ENCODE data around the gene FTO.
A peak's percentile ranks its signal among the peaks of the same experiment; 100 is the strongest.

Gene FTO

DNA sequence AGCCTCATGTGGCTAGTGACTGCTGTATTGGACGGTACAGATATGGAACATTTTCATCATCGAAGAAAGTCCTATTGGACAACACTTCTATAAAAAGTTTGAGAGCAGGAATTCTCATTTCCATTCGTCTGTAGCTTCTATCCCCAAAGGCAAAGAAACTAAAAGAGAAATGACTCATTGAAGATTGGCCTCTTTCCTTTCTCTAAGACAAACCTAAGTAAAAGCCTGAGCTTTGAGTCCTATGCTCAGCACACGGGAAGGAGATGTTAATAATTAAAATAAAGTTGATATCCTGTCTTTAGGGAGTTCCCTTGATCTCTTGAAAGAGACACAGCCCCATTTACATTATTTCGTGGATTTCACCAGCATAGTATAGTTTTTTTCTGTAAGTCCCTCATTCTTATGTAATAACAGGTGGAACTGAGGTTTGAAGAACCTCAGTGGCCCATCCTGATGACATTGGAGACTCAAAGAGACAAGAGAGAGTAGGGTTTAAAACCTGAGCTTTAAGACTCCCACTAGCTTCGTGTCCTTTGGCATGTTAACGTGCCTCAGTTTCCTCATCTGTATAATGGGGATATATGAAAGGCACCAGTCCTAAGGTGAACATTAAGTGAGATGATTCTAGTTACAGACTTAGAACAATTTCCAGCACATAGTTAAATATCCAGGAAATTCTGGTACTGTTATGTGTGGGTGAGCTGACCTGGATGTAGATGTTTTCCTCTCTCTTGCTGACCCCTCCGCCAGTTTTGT is 408.7 kb downstream of the FTO start:
- no peak for DNase-seq

DNA sequence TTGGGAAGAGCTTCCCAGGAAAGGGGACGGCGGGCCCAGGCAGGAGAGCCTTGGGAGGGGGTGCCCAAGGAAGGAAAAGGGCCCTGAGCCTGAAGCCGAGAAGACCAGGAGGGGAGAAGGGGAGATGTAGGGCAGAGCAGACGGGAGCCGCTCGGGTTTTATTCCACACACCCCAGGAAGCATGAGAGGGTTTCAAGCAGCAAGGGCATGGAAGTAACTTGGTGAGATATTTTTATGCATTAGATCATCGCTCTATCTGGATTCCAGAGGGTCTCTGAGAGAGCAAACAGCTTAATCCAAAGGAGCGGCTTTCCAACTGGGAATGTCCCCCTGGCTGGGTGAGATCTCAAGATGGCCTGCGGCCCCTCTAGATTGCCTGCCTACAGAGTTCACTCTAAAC is 411.6 kb downstream of the FTO start:
- DNase-seq = no peak

DNA sequence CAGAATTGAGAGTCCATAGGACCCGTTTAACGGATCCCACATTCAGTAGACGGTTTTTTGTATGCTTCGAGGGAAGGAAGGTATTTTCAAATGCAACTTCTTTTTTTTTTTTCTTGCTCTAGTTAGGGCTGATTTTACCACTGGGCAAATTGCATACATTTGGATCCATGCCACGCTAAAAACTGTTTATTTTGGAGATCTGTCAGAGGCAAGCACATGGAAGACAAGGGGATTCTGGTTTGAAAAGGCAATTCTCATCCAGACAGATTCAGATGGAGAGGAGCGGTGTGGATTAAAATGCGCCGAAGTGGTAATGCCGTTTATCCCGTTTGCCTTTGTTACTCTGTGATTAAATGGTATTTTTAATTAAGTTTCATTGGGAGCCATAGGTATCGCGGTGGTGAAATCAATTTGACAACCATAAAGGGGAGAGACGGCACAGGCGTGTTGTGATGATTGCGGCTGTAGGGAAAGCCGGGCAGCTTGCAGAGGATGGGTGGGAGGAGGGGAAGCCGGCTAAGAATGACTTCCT is 412.2 kb downstream of the FTO start:
- DNase-seq = no peak

DNA sequence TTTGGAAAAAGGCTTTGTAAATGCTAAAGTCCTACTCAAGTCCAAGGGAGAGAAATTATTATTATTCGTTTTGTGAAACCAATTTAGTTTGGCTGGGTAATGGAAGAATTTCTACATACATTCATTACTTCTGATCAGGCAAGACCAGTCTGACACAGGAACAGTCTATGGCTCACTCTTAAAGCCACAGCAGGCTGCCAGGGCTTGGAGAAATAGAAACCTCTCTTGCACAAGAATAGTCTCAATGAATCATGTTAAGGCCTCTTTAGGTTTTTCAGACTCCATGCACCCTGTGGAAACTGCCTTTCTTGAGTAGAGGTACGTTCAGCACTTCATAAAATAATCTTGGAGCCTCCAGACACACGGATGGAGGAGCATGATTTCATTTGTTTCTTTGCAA is 414.9 kb downstream of the FTO start:
- no peak for DNase-seq

DNA sequence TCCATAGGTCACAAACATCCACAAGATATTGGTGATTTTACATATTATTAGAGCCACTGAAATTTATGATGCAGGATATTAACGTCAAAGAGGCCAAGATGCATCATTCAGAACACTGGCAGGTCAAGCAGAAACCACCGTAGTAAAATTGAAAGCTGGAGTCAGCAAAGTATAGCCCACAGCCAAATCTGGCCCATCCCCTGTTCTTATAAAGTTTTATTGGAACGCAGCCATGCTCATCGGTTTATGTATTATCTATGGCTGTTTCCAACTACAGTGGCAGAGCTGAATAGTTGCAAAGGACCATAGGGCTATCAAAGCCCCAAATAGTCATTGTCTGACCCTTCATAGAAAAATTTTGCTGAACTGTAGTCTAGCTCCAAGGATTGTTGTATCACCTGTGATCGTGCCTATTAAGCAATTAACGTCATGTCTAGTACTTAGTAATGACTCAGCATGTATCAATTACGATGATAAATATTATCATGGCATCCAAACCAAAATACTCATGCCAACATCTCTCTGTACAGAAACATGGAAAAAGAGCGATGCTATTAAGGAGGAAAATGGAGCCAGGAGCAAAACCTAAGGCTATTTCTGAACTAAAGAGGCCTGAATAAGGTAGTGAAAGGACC is 417.0 kb downstream of the FTO start:
- DNase-seq = no peak

DNA sequence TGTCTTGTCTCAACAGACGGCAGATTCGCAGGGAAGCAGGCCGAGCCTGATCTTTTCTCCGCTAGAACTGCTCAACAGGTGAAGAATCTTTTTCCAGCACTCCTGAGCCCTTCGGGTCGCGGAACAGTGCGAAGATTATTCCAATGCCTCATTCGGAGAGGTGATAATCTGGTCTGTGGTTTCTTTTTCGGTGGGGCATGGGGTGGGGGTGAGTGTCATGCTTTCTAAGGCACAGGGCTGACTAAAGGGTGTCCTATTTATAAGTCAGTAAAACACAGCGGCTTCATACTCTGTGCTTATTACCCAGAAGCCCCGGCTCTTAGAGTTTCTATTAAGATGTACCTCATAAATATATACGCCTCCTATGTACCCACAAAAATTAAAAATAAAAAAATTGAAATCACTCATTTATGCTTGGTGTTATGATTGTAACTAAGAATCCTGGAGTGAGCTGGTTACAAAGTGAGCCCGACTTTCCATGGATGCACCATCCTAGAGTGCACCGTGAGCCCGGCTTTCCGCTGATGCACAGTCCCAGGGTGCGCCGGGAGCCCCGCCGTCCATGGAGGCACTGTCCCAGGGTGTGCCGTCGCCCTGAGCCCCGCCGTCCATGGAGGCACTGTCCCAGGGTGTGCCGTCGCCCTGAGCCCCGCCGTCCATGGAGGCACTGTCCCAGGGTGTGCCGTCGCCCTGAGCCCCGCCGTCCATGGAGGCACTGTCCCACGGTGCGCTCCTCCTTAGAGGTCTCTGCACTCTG is 417.8 kb downstream of the FTO start:
- DNase-seq = no peak

DNA sequence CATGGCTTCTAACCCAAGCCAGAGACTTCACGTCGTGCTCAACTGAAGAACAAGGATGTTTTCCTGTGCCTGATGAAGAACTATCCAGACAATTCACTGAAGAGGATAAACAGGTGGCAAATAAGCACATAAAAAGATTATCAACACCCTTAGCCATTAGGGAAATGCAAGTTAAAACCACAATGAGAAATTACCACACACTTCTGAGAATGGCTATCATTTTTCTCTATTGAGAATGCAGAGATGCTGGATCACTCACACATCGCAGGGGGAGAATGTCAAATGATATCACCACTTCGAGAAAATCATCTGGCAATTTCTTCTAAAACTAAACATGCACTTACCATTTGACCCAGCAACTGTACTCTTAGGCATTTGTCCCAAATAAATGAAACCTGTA is 419.8 kb downstream of the FTO start:
- no peak for DNase-seq

DNA sequence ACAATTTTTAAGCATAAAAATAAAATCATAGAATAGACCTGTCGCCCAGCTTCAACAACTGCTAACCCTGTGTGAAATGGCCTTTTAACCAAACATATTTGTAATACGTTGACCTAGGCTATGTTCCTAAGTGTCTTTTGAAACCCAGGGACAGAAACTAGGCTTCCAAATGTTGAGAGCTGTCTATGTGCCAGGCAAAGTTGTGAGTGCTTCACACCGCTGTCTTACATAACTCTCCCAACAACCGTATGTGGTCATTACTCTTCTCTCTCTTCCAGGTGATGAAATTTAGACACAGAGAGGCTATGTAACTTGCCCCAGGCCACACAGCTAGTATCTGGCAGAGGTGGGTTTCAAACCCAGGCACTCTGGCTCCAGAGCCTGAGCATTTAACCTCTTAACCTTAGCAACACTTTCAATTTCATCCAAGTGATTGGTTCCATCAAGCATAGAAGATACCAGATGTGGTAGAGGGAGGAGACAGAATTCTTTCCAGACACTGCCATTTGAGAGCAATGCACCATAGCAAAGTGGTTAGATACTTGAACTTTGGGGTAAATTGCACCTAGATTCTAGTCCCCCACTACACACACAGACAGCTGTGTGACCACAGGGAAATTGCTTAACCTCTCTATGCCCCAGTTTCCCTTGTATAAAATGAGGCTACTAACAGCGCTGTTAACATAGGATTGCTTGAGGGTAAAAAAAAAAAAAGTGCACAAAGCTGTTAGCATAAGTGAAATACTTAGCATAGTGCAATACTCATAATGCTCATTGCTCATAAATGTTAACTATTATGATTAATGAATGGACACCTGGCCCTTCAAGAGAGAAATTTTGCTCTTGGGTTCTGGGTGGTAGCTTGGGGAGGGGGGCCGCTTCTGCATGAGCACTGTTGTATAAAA is 422.0 kb downstream of the FTO start:
- no peak for DNase-seq

DNA sequence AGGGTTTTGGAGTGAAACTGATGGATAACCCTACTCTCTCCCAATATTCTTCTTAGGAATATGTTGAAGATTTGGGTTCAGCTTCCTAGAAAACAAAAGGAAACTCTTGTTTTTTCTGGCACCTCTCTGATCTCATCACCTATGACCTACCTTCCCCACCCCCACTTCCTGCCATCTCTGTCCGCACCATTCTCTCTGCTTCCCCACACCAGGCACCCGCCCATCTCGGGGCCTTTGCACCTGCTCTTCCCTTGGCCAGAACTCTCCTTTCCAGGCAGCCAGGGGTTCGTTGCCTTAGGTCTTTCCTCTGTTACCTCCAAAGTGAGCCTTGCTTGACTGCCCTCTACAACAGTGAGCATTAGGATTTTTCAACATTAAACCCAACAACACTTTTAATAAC is 423.0 kb downstream of the FTO start:
- no peak for DNase-seq

DNA sequence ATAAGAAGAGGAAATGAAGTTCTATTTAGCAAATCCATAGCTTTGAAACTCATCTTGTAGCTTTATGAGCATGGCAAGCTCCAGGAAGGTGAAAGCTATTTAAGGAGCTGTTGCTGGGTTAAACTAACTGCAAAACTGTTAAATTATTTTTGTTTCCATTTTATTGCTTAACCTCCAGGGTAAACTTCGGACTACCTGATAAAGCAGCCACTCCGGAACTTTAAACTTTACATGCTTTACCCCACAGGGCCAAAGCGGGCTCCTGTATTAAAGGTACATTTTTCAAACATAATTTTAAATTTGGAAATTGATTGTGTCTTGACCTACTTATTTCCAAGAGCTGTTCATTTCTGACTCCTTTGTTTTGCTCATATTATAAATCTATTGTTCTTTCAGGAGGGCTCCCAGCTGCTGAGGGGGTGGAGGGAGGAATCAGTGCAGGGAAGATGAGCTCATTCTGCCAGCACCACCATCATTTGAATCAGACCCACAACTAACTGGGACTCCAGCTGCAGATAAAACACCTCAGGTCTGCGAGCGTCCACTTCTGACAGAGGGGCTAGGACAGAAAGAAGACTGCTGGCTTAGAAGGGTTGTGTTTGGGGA is 424.8 kb downstream of the FTO start:
- peak in 3 of 51 donors; percentile 0 to 49 (median 9) for DNase-seq

DNA sequence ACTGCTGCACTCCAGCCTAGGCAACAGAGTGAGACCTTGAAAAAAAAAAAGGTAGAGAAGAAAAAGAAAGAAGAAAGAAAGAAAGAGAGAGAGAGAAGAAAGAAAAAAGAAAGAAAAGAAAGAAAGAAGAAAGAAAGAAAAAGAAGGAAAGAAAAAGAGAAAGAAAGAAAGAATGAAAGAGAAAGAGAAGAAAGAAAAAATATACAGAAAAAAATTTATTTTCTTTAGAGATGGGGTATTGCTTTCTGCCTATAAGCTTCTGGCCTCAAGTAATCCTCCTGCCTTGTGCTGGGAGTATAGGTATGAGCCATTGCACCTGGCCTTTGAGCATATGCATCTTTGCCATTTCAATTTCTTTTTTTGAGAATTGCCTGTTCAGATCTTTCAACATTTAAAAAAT is 425.9 kb downstream of the FTO start:
- DNase-seq = no peak

DNA sequence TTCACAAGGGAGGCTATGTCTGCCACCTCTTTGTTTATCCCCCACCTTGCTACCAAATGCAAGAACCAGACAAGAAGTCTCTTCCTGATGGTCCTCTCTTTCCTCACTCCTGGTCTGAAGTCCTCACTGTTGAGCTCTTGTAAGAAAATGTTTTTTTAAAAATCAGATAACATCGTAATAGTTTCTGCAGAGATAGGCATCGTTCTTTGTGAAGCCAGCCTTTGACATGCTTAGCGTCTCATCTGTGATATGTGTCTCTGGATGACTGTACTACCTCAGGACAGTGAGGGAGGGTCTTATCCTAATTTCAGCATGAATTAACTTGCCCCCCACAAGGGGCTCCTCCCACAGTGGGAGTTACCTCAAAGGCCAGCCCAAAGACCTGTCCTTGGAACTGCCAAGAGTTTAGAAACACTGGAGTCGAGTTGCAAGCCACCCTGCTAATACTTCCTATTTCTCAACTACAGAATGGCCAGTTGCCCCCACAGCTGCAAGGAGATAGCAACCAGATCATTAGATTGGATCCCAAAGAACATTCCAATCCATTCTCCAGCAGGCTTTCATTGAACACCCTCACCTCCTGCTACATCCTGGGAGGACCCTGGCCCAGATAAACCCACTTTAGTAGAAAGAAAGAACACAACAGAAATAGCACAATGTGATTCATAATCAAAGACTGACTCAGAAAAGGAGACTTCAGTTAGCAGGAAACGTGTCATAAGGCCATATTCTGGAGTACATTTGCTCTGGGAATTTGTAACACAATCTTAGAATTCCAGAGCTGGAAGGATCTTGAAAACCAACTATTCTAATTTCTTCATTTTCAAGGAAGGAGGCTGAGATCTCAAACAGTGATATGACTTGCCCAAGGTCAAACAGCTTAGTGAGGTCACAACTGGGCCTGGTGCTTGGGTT is 431.7 kb downstream of the FTO start:
- DNase-seq = no peak

DNA sequence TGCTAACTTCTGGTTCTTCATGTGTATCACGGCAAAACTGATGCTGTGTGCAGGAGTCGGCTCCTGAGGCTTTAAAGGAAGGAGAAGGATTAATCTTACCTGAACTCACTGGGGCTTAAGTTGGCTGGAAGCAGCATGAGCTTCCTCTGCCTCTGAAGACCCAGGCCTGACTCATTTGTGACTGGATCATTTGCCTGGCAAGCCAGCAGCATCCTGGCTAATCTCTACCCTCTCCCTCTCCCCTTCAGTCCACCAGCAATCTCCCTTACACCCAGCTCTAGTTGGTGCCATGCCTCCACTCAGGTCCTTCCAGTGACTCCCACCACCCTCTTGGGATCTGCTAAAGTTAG is 432.3 kb downstream of the FTO start:
- no peak for DNase-seq

DNA sequence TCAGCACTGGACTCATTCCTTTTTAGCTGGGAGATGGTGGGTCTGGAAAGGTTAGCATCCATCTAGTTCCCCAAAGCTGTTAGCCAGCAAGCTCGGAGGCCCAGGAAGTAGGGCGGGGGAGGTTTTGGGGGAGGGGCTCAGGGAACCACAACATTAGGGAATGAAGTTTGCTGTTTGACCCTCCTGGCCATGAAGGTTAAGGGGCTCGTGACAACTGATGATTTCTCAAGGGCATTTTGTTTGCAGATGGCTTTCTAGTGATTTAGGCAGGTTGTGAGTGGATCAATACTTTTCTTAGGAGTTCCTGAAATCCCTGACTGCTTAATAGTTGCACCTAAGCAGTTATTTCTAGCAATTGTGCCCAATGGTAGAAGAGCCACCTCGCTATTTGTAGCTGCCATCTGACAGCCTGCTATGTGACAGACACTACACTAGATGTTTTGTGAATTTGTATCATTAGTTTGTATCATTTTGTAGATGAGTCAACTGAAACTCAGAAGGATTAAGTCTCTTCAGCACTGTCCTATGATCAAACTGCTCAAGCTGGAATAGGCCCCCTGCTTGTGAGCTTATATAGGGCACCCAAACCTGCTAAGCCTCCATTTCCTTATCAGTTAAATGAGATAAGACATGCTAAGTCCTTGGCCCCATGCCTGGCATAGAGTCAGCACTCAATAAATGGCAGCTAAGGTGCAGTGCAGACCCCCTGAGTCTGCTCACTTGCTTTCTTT is 436.3 kb downstream of the FTO start:
- DNase-seq = no peak

DNA sequence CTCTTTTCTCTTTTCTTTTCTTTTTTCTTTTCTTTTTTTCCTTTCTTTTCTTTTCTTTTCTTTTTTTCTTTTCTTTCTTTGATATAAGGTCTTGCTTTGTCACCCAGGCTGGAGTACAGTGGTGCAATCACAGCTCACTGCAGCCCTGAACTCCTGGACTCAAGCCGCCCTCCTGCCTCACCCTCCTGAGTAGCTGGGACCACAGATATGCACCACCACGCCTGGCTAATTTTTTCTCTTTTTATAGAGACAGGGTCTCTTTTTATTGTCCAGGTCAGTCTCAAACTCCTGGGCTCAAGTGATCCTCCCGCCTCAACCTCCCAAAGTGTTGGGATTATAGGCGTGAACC is 436.8 kb downstream of the FTO start:
- no peak for DNase-seq

DNA sequence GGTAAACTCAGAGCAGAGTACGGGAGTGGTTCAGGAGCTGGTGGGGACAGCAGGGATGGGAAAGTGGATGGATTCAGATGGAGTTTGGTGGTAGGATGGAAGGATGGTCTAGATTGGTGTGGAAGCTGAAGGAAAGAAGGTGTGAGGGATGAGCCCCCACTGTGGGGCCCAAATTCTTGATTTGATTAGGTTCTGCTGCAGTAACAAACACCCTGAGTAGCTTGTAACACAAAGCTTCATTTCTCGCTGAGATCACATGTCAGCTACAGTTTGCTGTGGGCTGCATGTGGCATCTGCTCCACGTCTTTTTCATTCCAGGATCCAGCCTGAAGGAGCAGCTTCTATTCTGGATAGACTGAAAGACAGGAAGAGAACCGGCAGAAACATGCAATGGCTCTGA is 438.8 kb downstream of the FTO start:
- no peak for DNase-seq

DNA sequence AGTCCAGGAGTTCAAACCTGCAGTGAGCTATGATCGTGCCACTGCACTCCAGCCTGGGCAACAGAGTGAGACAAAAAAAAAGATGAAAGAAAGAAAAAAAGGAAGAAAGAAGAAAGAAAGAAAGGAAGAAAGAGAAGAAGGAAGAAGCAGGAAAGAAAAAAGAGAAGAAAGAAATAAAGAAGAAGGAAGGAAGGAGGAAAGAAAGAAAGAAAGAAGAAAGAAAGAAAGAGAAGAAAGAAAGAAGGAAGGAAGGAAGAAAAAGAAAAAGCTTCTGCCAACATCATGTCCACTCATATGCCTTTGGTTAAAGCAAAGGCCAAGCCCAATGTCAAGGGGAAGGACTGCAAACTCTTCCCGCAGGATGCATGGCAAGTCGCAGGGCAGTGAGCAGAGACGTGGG is 439.5 kb downstream of the FTO start:
- no peak for DNase-seq

DNA sequence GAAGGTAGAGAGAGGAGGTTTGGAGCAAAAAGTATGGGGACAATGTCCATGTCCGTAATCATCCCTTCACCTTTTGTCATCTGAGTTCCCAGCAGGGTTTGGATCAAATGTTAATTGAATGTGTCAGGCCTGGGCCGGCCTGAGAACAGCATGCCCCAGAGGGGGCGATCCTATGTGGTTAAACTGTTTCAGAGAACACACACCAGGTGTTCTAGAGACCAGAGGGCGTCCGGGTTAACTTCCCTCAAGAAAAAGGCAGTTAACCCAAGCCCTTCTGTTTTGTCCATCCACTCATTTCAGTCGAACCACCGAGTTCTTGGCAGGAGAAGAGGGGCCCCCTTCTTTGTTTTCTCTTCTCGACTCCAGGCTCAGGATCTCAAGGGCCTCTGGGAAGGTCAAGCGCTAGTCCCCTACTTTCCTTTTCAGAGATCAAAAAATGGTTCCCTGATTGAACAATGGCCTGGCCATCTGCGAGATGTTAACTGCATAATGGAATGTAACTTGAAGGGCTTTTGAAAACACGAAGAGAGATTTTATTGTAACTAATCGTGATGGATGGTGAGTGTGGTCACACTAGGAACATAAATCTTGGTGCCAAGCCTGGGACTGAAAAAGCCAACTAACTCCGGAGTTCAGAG is 440.1 kb downstream of the FTO start:
- DNase-seq = no peak

DNA sequence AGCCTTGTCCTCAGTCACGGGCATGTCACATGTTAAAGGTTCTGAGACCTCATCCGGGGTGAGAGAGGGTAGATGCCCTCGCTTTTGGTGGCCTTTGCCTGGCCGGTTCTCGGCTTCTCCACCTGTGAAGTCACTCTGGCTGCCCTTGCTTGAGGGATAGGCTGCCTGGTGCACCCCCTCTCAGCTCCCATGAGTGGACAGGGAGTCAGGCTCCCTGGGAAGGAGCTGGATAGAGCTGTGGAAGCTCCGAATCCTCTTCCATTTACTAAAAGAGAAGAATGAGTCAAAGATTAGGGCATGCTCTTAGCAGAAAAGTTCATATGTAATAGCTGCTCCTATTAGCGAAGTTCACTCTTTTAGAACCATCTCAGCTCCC is 440.6 kb downstream of the FTO start:
- no peak for DNase-seq

Data from hypothalamus (tissue), 51 donors.